IPS-18a (cell line): Measurements from ENCODE around the gene KIFAP3.
"Not testable (repeated sequence)": the region's sequence is repeated elsewhere in the genome, so short reads cannot be mapped to it uniquely, and the experiment has no call there.

Experiments
- H3K27ac ChIP-seq: one replicate; pipeline ENCODE4 v1.5.1; 2013; ENCODE audit warnings: low read length
- H3K27me3 ChIP-seq: one replicate; pipeline ENCODE4 v1.6.1; 2013; ENCODE audit warnings: mild to moderate bottlenecking, low read length; ENCODE audit not compliant: control insufficient read depth, insufficient read depth
- H3K36me3 ChIP-seq: one replicate; pipeline ENCODE4 v1.6.1; 2013; ENCODE audit warnings: low read depth, low read length; ENCODE audit not compliant: control insufficient read depth
- H3K4me1 ChIP-seq: one replicate; pipeline ENCODE4 v1.6.1; 2013; ENCODE audit warnings: low read depth, low read length; ENCODE audit not compliant: control insufficient read depth
- H3K4me3 ChIP-seq: one replicate; pipeline ENCODE4 v1.5.1; 2013; ENCODE audit warnings: low read length
- H3K9ac ChIP-seq: one replicate; pipeline ENCODE4 v1.6.1; 2013; ENCODE audit warnings: mild to moderate bottlenecking, low read length, moderate library complexity
- H3K9me3 ChIP-seq: one replicate; pipeline ENCODE4 v1.6.1; 2013; ENCODE audit warnings: low read depth, low read length; ENCODE audit not compliant: control insufficient read depth

Gene KIFAP3

DNA sequence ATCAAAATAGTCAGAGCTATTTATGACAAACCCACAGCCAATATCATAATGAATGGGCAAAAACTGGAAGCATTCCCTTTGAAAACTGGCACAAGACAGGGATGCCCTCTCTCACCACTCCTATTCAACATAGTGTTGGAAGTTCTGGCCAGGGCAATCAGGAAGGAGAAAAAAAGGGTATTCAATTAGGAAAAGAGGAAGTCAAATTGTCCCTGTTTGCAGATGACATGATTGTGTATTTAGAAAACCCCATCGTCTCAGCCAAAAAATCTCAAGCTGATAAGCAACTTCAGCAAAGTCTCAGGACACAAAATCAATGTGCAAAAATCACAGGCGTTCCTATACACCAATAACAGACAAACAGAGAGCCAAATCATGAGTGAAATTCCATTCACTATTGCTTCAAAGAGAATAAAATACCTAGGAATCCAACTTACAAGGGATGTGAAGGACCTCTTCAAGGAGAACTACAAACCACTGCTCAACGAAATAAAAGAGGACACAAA is 14.4 kb downstream of the KIFAP3 start:
- H3K9me3 ChIP-seq, H3K36me3 ChIP-seq, H3K27ac ChIP-seq, H3K27me3 ChIP-seq, H3K4me1 ChIP-seq, H3K9ac ChIP-seq, H3K4me3 ChIP-seq: not testable (repeated sequence)

DNA sequence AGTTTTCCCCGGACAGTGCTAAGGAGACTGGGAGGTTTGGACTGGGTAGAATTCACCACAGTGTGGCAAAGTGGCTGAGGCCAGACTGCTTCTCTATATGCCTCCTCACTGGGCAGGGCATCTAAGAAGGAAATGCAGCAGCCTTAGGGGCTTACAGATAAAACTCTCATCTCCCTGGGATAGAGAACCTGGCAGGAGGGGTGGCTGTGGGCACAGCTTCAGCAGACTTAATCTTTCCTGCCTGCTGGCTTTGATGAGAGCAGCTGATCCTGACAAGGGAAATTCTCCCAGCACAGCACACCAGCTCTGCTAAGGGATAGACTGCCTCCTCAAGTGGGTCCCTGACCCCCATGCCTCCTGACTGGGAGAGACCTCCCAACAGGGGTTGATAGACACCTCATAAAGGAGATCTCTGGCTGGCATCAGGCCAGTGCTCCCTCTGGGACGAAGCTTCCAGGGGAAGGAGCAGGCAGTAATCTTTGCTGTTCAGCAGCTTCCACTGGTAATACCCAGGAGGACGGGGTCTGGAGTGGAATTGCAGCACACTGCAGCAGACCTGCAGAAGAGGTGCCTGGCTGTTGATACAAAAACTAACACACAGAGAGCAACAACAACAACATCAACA is 25.2 kb downstream of the KIFAP3 start:
- Histone ChIP-seq H3K36me3 (no peaks in the 10 kb centered on the region), H3K4me1 (no peaks in the 10 kb centered on the region), H3K27ac (no peak overlapping the region), H3K9me3 (no peaks in the 10 kb centered on the region), H3K4me3 (no peak overlapping the region), H3K9ac (no peak overlapping the region), H3K27me3 (no peaks in the 10 kb centered on the region)

DNA sequence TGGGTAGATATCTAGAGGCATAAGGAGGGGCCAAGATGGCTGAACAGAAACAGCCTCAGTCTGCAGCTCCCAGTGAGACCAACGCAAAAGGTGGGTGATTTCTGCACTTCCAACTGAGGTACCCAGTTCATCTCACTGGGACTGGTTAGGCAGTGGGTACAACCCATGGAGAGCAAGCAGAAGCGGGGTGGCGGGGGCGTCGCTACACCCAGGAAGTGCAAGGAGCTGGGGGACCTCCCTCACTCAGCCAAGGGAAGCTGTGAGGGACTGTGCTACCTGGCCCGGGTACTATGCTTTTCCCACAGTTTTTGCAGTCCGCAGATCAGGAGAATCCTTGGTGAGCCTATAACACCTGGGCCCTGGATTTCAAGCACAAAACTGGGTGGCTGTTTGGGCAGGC is 26.0 kb downstream of the KIFAP3 start:
- no peak overlapping the region for H3K4me3 ChIP-seq
- H3K9me3 ChIP-seq: no peaks in the 10 kb centered on the region
- no peaks in the 10 kb centered on the region for H3K36me3 ChIP-seq
- H3K27me3 ChIP-seq: no peaks in the 10 kb centered on the region
- H3K27ac ChIP-seq: no peak overlapping the region
- H3K4me1 ChIP-seq: no peaks in the 10 kb centered on the region
- H3K9ac ChIP-seq: no peak overlapping the region

DNA sequence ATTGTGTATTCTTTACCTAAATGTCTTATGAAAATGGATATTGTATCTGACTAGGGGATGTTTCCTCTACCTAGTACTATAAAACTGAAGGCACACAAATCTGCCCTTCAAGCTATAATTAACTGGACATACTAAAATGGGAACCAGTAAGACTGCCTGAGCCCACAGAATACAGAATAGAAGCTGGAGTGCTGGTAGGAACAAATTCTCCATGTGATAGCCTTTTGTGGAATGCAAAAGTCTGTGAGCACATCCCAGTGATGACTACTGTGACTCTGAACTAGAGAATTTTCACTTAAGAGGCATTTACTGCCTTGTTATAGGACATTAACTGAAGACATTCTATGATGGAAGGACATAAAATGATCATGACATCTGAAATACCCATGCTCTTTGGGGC is 30.3 kb downstream of the KIFAP3 start:
- Histone ChIP-seq H3K27me3 (no peaks in the 10 kb centered on the region), H3K36me3 (no peaks in the 10 kb centered on the region), H3K9me3 (no peaks in the 10 kb centered on the region), H3K27ac (no peak overlapping the region), H3K4me3 (no peak overlapping the region), H3K4me1 (no peaks in the 10 kb centered on the region), H3K9ac (no peak overlapping the region)

DNA sequence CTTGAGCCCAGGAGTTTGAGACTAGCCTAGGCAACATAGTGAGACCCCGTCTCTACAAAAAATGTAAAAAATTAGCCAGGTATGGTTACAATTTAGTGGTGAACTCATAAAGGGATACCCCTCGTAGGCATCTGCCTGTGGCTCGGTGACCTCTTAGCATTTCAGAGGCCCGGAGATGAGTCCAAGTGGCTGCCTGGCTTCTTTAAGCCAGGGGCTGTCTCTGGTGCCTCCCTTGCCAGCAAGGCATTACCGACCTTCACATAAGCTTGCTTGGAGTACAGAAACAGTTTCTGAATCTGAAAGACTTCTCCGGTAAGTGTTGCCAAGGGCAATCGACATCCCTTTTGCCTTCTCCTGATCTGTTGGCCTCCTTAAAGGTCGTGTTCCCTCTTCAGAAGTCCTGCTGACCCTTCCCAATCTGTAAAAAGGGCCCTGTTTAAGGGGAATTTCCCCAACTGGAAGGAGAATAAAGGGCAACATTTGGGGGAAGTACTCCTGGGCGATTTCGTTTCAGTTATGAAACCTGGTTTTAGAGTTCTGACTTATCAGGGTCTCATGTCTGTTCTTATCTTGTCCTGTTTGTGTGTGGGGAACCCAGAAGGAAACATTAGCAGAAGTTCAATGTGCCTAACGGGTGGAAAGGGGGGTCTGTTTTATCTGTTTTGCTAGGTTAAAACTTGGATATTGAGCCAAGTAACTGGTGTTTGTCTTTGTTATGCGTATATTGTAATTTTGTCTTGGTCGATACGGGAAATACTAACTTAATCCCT is 32.9 kb downstream of the KIFAP3 start:
- no peaks in the 10 kb centered on the region for H3K36me3 ChIP-seq
- no peak overlapping the region for H3K9ac ChIP-seq
- H3K4me1 ChIP-seq: no peaks in the 10 kb centered on the region
- no peak overlapping the region for H3K4me3 ChIP-seq
- H3K27ac ChIP-seq: no peak overlapping the region
- H3K27me3 ChIP-seq: no peaks in the 10 kb centered on the region
- no peaks in the 10 kb centered on the region for H3K9me3 ChIP-seq

DNA sequence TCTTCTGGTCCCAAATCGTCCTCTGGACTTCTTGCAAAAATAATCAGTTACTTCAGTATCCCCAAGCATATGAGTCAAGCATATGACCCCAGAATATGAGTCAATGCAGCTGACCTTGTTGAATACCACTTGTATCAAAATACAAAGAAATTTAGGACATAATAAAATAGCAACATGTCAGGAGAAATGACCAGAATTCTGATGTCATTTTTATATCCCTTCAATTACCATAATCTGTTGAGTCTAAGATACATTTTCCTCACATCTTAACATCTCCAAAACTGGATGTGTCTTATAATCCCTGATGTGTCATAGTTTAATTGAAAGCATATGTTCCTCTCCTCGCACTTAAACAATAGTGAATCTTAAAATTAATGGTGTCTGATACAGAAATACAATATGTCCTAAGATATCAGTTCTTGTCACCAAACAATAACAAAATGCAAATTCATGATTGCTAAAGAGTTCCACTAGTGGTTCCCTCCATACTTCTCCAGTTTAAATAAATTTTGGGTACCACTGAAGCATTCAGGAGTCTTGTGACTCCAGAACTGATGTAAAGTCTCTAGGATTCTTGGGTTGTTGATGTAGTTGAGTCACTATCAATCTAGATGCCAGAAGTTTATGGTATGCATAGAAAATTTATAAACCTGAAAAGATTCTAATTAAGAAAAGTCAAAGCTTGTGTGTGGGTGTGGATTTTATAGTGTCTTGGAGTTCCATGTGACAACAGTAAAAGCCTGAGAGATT is 41.8 kb downstream of the KIFAP3 start:
- no peak overlapping the region for H3K27ac ChIP-seq
- no peak overlapping the region for H3K4me3 ChIP-seq
- no peaks in the 10 kb centered on the region for H3K4me1 ChIP-seq
- no peaks in the 10 kb centered on the region for H3K36me3 ChIP-seq
- H3K9me3 ChIP-seq: peaks cover 1% of the 10 kb centered on the region
- no peak overlapping the region for H3K9ac ChIP-seq
- no peaks in the 10 kb centered on the region for H3K27me3 ChIP-seq

DNA sequence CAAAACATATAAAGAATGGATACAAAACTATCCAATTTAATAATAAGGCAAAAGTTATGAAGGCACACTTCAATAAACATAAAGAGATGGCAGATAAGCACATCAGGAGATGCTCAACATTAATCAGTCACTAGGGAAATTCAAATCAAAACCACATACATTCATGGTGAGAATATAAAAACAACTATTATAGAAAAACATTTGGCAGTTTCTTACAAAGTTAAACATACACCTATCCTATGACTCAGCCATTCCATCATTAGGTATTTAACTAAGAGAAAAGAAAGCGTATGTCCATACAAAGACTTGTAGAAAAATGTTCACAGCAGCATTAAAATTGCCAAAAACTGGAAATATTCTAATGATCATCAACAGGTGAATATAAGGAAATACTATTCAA is 44.3 kb downstream of the KIFAP3 start:
- no peak overlapping the region for H3K4me3 ChIP-seq
- no peaks in the 10 kb centered on the region for H3K27me3 ChIP-seq
- no peaks in the 10 kb centered on the region for H3K36me3 ChIP-seq

DNA sequence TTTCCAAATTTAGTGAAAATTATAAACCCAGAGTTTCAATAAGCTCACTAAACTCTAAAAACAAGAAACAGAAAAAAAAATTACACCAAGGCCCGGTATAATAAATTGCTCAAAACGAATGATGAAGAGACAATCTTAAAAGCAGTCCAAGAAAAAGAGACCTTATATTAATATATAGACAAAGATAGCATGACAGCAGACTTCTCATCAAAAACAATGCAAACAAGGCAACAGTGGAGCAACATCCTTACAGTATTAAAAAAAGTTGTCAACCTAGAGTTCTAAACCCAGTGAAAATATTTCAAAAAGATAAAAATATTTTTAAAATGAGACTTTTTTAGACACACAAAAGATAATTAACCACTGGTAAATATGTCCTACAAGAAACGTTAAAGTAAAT is 46.7 kb downstream of the KIFAP3 start:
- Histone ChIP-seq H3K27me3 (no peaks in the 10 kb centered on the region), H3K4me1 (no peaks in the 10 kb centered on the region), H3K4me3 (no peak overlapping the region), H3K36me3 (no peaks in the 10 kb centered on the region), H3K9me3 (peaks cover 5% of the 10 kb centered on the region), H3K9ac (no peak overlapping the region), H3K27ac (no peak overlapping the region)

More for the DNA sequence above, 44.3 kb downstream of the KIFAP3 start:
- Histone ChIP-seq H3K9ac (no peak overlapping the region), H3K4me1 (no peaks in the 10 kb centered on the region), H3K9me3 (peaks cover 5% of the 10 kb centered on the region), H3K27ac (no peak overlapping the region)

DNA sequence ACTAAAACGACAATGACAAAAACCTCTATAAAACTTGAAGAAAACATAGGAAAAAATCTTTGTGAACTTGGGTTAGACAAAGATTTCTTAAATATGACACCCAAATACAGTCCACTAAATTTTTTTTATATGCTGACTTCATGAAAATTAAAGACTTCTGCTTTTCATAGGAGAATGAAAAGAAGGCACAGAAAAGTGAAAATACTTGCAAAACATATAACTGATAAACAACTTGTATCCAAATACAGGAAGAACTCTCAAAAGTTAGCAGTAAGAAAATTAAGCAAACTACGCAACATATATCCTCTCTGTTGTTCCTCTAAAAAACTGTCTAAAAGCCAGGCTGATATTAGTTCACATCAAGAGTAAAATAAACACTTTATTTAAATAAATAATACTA is 53.6 kb downstream of the KIFAP3 start:
- H3K27me3 ChIP-seq: no peaks in the 10 kb centered on the region
- no peak overlapping the region for H3K9ac ChIP-seq
- H3K9me3 ChIP-seq: no peaks in the 10 kb centered on the region
- H3K4me3 ChIP-seq: no peak overlapping the region
- H3K36me3 ChIP-seq: no peaks in the 10 kb centered on the region
- H3K27ac ChIP-seq: no peak overlapping the region
- no peaks in the 10 kb centered on the region for H3K4me1 ChIP-seq

DNA sequence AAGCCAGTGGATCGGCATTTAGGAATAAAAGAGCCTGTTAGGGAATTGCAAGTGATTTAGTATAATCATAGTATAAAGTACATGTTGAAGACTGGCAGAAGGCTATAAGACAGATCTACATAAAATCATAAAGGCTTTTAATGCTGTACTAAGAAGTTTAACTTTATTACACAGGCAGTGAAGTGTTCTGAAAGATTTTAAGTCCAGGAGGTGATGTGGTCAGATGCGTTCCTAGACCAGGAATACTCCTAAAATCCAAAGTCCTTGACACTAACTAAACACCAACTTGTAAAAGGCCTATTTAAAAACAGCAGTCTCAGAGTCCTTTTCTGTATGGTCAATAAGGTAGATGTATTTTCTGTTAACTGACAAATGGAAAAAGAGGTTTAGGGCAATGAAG is 57.0 kb downstream of the KIFAP3 start:
- no peak overlapping the region for H3K9ac ChIP-seq
- no peak overlapping the region for H3K4me3 ChIP-seq
- H3K27ac ChIP-seq: no peak overlapping the region
- H3K27me3 ChIP-seq: no peaks in the 10 kb centered on the region
- H3K36me3 ChIP-seq: no peaks in the 10 kb centered on the region
- no peaks in the 10 kb centered on the region for H3K9me3 ChIP-seq
- H3K4me1 ChIP-seq: no peaks in the 10 kb centered on the region

DNA sequence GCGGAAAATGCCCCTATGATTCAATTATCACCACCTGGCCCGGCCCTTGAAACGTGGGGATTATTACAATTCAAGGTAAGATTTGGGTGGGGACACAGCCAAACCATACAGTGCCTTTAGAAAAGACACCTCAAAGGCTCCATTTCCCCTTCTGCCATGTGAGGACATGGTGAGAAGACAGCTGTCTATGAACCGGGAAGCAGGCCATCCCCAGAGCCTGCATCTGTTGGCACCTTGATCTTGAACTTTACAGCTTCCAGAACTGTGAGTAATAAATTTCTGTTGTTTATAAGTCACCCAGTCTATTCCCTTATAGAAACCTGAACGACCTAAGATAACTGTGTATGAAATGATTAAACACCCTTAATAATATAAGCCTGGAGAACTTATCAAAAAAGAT is 61.6 kb downstream of the KIFAP3 start:
- Histone ChIP-seq H3K9ac (no peak overlapping the region), H3K4me3 (no peak overlapping the region), H3K27me3 (no peaks in the 10 kb centered on the region), H3K36me3 (no peaks in the 10 kb centered on the region), H3K4me1 (no peaks in the 10 kb centered on the region), H3K27ac (no peak overlapping the region), H3K9me3 (no peaks in the 10 kb centered on the region)
